HG03432 (cell line): ENCODE data around the gene USP21.

Source experiments
- ATAC-seq: cut with Tn5 transposase; IDR thresholded peaks from one replicate; pipeline ENCODE4 v1.9.1; 2021; ENCODE audit warnings: mild to moderate bottlenecking, moderate library complexity; ENCODE audit not compliant: unreplicated experiment

Gene USP21

DNA sequence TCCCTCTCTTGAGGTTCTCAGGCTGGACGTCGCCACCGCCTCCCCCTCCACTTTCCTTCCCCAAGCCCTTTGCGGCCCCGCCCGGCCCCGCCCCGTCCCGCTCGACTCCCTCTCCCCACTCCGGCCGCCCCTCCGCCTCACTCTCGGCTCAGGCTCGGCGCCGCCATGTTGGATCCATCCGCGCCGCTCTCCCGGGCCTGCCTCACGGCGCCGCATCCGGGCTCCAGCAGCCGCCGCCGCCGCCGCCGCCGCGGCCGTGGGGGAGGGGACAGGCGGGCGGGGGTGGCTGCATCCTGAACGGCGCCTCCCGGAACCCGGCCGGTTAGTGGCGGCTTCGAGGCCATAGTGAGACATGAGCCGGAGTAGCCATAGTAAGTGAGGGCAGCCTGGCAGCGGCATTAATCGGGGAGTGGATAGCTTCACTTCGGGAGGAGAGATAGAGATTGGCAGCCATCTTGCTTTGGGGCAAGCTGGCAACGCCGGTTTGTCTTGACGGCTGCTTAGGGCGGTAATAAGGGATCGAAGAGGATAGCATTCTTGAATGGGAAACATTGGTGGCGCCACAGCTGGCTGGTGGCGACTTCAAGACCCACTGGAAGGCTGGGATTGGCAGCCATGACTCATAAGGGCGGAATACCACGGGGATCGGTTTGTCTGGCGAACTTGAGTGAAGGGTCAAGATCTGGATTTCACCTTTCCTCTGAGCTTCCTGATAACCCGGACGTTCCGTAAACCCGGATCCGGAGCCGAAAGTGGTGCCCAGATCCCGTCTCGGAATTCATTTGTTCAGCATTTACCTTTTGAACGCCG lies 26.7 kb upstream of the USP21 start, which contains the start of gene DEDD:
TSS of gene DEDD (minus strand) at position 258 of the 810 bp plus-strand sequence. CDS start 8,205 bp downstream, outside the sequence.
- ATAC-seq = peak; percentile 95

- peak; percentile 6 for ATAC-seq
These were observed 26.0 kb upstream of the USP21 start for GRCh38 chr1:161133220-161133740.

- ATAC-seq = no peak
These were observed 21.4 kb upstream of the USP21 start for GRCh38 chr1:161137881-161138280.

DNA sequence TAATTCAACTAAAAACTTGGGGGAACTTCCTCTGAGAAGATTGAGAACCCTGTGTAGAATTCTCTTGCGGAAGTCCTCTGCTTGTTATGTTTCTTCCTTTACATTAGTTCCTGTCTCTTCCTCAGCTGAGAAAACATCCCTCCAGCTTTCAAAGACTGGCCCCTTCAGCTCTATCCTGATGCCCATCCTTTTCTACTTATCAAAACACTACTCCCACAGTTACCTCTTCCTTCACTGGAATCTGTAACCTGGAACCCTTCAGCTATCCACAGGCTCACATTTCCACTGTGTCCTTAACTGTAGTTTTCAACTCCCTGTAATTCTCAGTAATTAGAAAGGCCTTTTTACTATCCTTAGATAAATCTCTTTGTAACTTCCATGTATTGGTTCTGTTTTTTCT lies 20.9 kb upstream of the USP21 start:
- ATAC-seq = no peak

DNA sequence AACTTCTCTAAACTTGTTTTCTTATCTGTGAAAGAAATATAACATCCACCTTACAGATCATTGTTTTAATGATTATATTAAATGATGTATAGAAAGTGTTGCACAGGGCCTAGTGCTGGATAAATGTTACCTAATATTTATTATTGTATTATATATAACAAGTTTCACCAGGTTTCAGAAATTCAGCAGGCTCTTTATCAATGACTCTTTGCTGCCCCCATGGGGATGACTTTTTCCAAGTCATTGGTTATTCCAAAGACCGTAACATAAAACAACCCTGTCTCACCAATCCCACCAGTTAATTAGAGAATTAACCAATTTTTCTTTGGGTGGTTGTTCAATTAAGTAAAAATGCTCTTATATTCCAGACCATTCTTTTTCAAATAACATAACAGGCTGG lies 19.5 kb upstream of the USP21 start:
- no peak for ATAC-seq

DNA sequence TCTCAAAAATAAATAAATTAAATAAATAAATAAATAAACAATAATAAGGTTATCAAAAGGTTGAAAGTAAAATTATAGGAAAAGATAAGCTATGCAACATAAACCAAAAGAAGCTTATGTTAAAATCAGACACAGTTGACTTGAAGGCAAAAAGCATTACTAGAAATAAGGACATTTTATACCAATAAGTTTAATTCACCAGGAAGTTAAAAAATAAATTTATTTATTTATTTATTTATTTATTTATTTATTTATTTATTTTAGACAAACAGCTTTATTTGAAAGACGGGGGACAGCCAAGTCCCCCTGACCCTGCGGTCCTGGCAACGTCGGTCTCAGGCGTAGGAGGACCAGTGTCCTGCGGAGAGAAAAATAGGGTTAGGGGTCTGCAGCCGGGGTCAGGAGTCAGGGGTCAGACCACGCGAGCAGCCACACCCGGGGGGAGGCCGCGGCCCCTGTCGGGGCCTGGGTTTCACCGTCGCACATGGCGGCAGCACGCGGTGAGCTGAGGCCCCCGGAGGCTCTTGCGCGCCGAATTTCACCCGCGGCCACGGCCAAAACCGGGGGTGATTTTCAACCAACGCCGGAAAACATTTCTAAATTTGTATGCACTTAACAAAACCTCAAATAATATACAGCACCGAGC lies 18.4 kb upstream of the USP21 start:
- ATAC-seq = no peak

DNA sequence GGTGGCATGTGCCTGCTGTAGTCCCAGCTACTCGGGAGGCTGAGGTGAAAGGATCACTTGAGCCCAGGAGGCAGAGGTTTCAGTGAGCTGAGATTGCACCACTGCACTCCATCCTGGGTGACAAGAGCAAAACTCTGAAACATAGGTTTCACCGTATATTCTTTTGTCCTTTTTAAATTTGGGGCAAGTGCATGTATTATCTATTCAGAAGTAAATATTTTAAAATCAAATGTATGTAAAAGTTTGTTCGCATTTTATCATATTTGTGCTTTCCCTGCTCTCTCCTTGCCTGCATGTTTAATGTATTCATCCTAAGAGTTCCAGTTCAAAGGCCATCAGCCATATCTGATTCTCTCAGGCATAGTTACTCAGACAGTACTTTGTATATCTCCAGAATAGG lies 13.5 kb upstream of the USP21 start:
- ATAC-seq = no peak

- no peak for ATAC-seq
These were observed 6.1 kb upstream of the USP21 start for GRCh38 chr1:161153176-161153575.

GRCh38 chr1:161153682-161154337 lies 5.5 kb upstream of the USP21 start, which contains the start of gene UFC1:
UFC1 (plus strand) TSS chr1:161153978; CDS start chr1:161153998, 20 bp downstream.
- peak; percentile 90 for ATAC-seq

- no peak for ATAC-seq
These were observed 1.4 kb upstream of the USP21 start for GRCh38 chr1:161157867-161158266.

DNA sequence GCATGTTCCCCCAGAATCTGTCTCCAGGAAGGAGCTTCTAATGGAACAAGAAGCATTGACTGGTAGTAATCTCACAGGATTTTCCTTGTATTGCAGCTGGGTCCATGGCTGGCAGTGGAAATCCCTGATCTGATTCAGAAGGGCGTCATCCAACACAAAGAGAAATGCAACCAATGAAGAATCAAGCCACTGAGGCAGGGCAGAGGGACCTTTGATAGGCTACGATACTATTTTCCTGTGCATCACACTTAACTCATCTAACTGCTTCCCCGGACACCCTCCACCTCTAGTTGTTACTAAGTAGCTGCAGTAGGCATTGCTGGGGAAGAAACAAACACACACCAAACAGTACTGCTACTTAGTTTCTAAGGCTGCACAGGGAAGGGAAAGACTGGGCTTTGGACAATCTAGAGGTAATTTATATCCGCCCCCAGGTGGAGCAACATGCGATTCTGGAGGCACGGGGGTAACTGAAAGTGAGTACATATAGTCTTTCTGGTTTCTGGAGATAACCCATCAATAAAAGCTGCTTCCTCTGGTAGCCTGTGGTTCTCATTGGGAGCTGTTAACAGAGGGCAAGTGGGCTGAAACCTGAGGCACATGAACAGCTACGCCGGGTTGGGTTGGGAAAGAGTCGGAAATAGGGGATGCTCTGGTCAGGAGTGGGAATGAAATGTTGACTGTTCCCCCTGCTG lies 837 bp upstream of the USP21 start:
- ATAC-seq = no peak

GRCh38 chr1:161159913-161160243 lies 578 bp downstream of the USP21 start:
- peak; percentile 2 for ATAC-seq

DNA sequence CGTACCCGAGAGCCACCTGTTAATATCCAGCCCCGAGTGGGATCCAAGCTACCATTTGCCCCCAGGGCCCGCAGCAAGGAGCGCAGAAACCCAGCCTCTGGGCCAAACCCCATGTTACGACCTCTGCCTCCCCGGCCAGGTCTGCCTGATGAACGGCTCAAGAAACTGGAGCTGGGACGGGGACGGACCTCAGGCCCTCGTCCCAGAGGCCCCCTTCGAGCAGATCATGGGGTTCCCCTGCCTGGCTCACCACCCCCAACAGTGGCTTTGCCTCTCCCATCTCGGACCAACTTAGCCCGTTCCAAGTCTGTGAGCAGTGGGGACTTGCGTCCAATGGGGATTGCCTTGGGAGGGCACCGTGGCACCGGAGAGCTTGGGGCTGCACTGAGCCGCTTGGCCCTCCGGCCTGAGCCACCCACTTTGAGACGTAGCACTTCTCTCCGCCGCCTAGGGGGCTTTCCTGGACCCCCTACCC lies 1.4 kb downstream of the USP21 start:
- ATAC-seq = no peak

DNA sequence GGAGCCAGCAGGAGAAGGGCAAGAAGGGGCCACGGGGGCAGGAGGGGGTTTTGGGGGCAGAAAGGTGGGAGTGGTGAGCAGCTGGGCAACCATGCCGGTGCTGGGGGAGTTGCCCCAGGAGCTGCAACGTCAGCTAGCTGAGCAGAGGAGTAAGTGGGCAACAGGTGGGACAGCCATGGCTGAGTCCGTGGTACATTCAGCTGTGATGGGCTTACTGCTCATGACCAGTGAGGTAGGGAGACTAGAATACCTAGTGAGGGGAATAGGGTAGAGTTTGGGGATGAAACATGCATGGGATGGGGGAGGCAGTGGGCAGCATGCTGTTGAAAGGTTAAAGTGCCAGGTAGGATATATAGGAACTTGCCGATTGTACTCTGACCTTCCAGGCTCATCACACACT lies 2.4 kb downstream of the USP21 start:
- ATAC-seq = no peak

DNA sequence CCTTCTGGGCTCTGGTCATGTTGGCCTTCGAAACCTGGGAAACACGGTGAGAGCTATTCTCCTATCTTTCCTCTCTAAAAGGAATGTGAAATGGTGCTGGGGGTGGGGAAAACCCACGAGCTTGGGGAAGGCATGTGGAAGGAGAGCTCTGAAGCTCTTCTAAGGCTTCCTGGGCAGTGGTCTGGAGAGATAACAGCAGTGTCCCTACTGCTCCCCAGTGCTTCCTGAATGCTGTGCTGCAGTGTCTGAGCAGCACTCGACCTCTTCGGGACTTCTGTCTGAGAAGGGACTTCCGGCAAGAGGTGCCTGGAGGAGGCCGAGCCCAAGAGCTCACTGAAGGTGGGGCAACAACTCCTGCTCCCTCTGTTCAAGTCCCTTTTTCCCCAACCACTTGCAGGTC lies 2.8 kb downstream of the USP21 start:
- ATAC-seq = no peak

GRCh38 chr1:161162806-161163205 lies 3.5 kb downstream of the USP21 start:
- no peak for ATAC-seq

DNA sequence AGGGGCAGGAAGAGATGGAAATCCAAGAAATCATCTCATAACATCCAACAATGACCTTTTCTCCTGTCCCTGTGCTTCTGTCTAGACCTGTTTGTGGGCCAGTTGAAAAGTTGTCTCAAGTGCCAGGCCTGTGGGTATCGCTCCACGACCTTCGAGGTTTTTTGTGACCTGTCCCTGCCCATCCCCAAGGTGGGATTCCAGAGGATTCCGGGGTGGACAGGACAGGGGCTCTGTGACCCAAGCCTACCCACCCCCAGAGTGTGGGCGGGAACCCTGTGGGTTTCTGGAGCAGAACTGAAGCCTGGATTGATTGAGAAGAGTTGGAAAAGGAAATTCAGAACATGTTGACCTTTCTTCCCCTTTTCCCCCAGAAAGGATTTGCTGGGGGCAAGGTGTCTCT lies 4.5 kb downstream of the USP21 start:
- no peak for ATAC-seq

DNA sequence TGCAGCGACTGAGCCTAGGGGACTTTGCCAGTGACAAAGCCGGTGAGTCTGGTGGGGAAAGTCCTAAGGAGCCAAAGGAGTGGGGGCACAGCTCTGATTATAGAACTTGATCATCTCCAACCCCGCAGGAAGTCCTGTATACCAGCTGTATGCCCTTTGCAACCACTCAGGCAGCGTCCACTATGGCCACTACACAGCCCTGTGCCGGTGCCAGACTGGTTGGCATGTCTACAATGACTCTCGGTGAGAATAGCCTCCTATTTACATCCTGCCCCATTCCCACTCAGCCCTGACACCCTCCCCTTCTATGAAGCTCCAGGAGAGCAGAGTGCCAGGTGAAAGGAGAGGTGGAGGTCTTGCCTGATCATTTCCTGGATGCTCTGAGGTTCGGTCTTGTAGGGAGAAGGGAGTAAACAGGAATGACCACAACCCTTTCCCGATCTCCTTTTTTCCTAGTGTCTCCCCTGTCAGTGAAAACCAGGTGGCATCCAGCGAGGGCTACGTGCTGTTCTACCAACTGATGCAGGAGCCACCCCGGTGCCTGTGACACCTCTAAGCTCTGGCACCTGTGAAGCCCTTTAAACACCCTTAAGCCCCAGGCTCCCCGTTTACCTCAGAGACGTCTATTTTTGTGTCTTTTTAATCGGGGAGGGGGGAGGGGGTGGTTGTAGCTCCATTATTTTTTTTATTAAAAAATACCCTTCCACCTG lies 5.8 kb downstream of the USP21 start:
- no peak for ATAC-seq

- ATAC-seq = peak; percentile 95
These were observed 6.7 kb downstream of the USP21 start, which contains the start of gene PPOX for GRCh38 chr1:161165742-161166668. PPOX (plus strand) TSS chr1:161166426; CDS start chr1:161166848, 422 bp downstream.
